Measurements from ENCODE around the gene ERC1. TPM values are rescaled to one million over a fixed set of nuclear protein-coding genes. Genes with fewer than 3 reads are reported as not detected.
A peak's percentile ranks its signal among the peaks of the same experiment; 100 is the strongest.

ERC1 gene
- total and polyA plus RNA-seq, 2 of the 4 experiments (the other 2 are of a cell fraction): 11.6 to 25.6 TPM

- ChIA-PET CTCF (no interaction called here), POLR2A (ENCODE audit: unreplicated experiment) (no interaction called here)
- no TSS peak for BruUV-seq (replicated peaks)
- no peak for ATAC-seq (ENCODE audit: low read depth)
- no CpG with 5 or more reads among the region's 4 CpGs for WGBS, 2 experiments (ENCODE audit: extremely low coverage in 2 of 2, insufficient read length in 1 of 2)
- no peak overlapping the region for H2BK20ac ChIP-seq (ENCODE audit: low read depth, low read length)
- no peaks in the 10 kb centered on the region; the same call in 1 of the 2 replicates for H3K36me3 ChIP-seq (ENCODE audit: control insufficient read depth, insufficient read depth, low read length)
- H2BK120ac ChIP-seq (ENCODE audit: low read depth, low read length): no peak overlapping the region
- H2BK5ac ChIP-seq (ENCODE audit: low read depth, low read length, poor library complexity, severe bottlenecking): no peak overlapping the region
- no peak overlapping the region for H4K5ac ChIP-seq (ENCODE audit: low read depth, low read length)
- no peak overlapping the region for H2AFZ ChIP-seq (replicated peaks; ENCODE audit: low read length, poor library complexity)
- H3K18ac ChIP-seq (ENCODE audit: low read depth, low read length): no peak overlapping the region
- in situ Hi-C loops (cut with MboI; ENCODE audit: low sequenced_read_pairs): no loop called here
- no peak overlapping the region for H4K91ac ChIP-seq (ENCODE audit: insufficient read depth, low read depth, low read length)
- TF ChIP-seq CTCF (conservative IDR thresholded peaks at IDR 0.05; ENCODE audit: low read depth, low read length) (no peak), BHLHE40 (IDR thresholded peaks at IDR 0.05; ENCODE audit: low read depth, low read length) (no peak), FOS (IDR thresholded peaks at IDR 0.05; ENCODE audit: low read depth, low read length) (no peak)
- peaks cover 4% of the 10 kb centered on the region for H3K4me1 ChIP-seq (ENCODE audit: control insufficient read depth, insufficient read depth, low read length)
- H3K9ac ChIP-seq (ENCODE audit: low read depth, low read length): no peak overlapping the region
- no peak overlapping the region for H3K56ac ChIP-seq (ENCODE audit: extremely low read depth, insufficient read depth, low read length)
- no peak overlapping the region for H2BK15ac ChIP-seq (ENCODE audit: low read depth, low read length)
- no peaks in the 10 kb centered on the region; a peak in 1 of 4 replicates for H3K79me1 ChIP-seq (ENCODE audit: low read depth in 1 of 2, low read length in 2 of 2)
- no peak overlapping the region for H4K8ac ChIP-seq (ENCODE audit: low read depth in 2 of 2, low read length in 2 of 2)
- no peak overlapping the region for H3K4ac ChIP-seq (ENCODE audit: low read depth, low read length)
- no peaks in the 10 kb centered on the region for H3K27me3 ChIP-seq (ENCODE audit: control insufficient read depth, insufficient read depth, low read length)
- dilution Hi-C loops (cut with HindIII; ENCODE audit: low sequenced_read_pairs, unreplicated experiment): no loop called here
- H3K27ac ChIP-seq (ENCODE audit: insufficient read depth, low read length): no peak overlapping the region
- no peaks in the 10 kb centered on the region for H4K20me1 ChIP-seq (ENCODE audit: insufficient read depth, low read length)
- no peak overlapping the region for H2AK9ac ChIP-seq (replicated peaks; ENCODE audit: low read depth, low read length, poor library complexity)
- H3K4me2 ChIP-seq (ENCODE audit: low read depth, low read length): no peak overlapping the region
- H3K9me3 ChIP-seq (ENCODE audit: control insufficient read depth, insufficient read depth, low read length): peaks cover 6% of the 10 kb centered on the region
- no peak overlapping the region; the same call in 1 of the 2 replicates for H3K23ac ChIP-seq (ENCODE audit: low read depth, low read length)
- intact Hi-C loops (cut with micrococcal nuclease): no loop called here
- H3K4me3 ChIP-seq (ENCODE audit: insufficient read depth, low read depth, low read length): no peak overlapping the region
- DNase-seq: no peak
- 0 out of 2 replicates have a peak overlapping the region, but pooled peaks have one; percentile 69 for H3K14ac ChIP-seq (replicated peaks; ENCODE audit: low read depth, low read length)
- no peak overlapping the region for H2AK5ac ChIP-seq (ENCODE audit: low read depth, low read length)
- 0 out of 2 replicates have a peak, but pooled peaks cover 3% of the 10 kb centered on the region for H3K9me1 ChIP-seq (ENCODE audit: insufficient read depth, low read length)
Measured at GRCh38 chr12:1424674-1425395, 433.8 kb downstream of the ERC1 start.
